GM23338 (cell line): ENCODE measurements around the gene CATSPER3. TPM values are rescaled to one million over a fixed set of nuclear protein-coding genes. Genes with fewer than 3 reads are reported as not detected.

Experiments
- ATAC-seq: fragments of 200-7000 bp; cut with Tn5 transposase; 3 replicates; pipeline ENCODE4 v1.9.1; 2020
- DNase-seq: peaks from one replicate; pipeline ENCODE4 v3.0.0-alpha.2; 2015; ENCODE audit warnings: low spot score
- H2AFZ ChIP-seq: fragments of 200-600 bp; sonication (generic); 2 replicates; pipeline ENCODE4 v1.8.0; 2016; ENCODE audit warnings: antibody characterized with exemption, mild to moderate bottlenecking, moderate library complexity
- H3F3A ChIP-seq: fragments of 200-600 bp; sonication (generic); replicated peaks from 2 replicates; pipeline ENCODE4 v1.8.0; 2017; ENCODE audit warnings: antibody characterized with exemption, mixed run types, low read depth
- H3K27ac ChIP-seq: fragments of 200-600 bp; sonication (generic); 2 replicates; pipeline ENCODE4 v1.6.1; 2016; ENCODE audit warnings: low read depth
- H3K27me3 ChIP-seq: fragments of 200-600 bp; sonication (generic); 2 replicates; pipeline ENCODE4 v1.8.0; 2016; ENCODE audit warnings: mild to moderate bottlenecking, mixed run types, moderate library complexity; ENCODE audit not compliant: insufficient read depth
- H3K36me3 ChIP-seq: fragments of 200-600 bp; sonication (generic); 2 replicates; pipeline ENCODE4 v1.8.0; 2016; ENCODE audit warnings: mild to moderate bottlenecking; ENCODE audit not compliant: insufficient read depth
- H3K4me1 ChIP-seq: fragments of 200-600 bp; sonication (generic); 2 replicates; pipeline ENCODE4 v1.8.0; 2016; ENCODE audit warnings: mild to moderate bottlenecking, moderate library complexity; ENCODE audit not compliant: insufficient read depth
- H3K4me2 ChIP-seq: fragments of 200-600 bp; sonication (generic); 2 replicates; pipeline ENCODE4 v1.7.1; 2017; ENCODE audit warnings: mixed run types
- H3K4me3 ChIP-seq: fragments of 200-600 bp; sonication (generic); 2 replicates; pipeline ENCODE4 v1.6.1; 2016; ENCODE audit warnings: mixed run types
- H3K79me2 ChIP-seq: fragments of 200-600 bp; sonication (generic); replicated peaks from 2 replicates; pipeline ENCODE4 v1.8.0; 2017; ENCODE audit warnings: mild to moderate bottlenecking; ENCODE audit not compliant: insufficient read depth
- H3K9me2 ChIP-seq: fragments of 200-600 bp; sonication (generic); 2 replicates; pipeline ENCODE4 v1.8.0; 2017; ENCODE audit not compliant: insufficient read depth
- H4K20me1 ChIP-seq: fragments of 200-600 bp; sonication (generic); replicated peaks from 2 replicates; pipeline ENCODE4 v1.8.0; 2017; ENCODE audit warnings: mild to moderate bottlenecking; ENCODE audit not compliant: insufficient read depth
- H3K27ac Mint-ChIP-seq: 2 replicates; pipeline ENCODE4 v1.8.0; 2020; ENCODE audit warnings: inconsistent platforms, mild to moderate bottlenecking, moderate library complexity, mixed read lengths
- H3K27me3 Mint-ChIP-seq: 3 replicates; pipeline ENCODE4 v1.8.0; 2022; ENCODE audit warnings: low read depth, mild to moderate bottlenecking, moderate library complexity, mixed read lengths, inconsistent platforms; ENCODE audit not compliant: insufficient read depth, poor library complexity
- H3K36me3 Mint-ChIP-seq: 3 replicates; pipeline ENCODE4 v1.8.0; 2021; ENCODE audit warnings: low read depth, mild to moderate bottlenecking, inconsistent platforms, moderate library complexity, mixed read lengths
- H3K4me1 Mint-ChIP-seq: 3 replicates; pipeline ENCODE4 v1.8.0; 2020; ENCODE audit warnings: mild to moderate bottlenecking, inconsistent platforms, mixed read lengths
- H3K4me3 Mint-ChIP-seq: 3 replicates; pipeline ENCODE4 v1.8.0; 2021; ENCODE audit warnings: moderate library complexity, mild to moderate bottlenecking, inconsistent platforms, mixed read lengths
- H3K9me3 Mint-ChIP-seq: 3 replicates; pipeline ENCODE4 v1.8.0; 2020; ENCODE audit warnings: moderate library complexity, mild to moderate bottlenecking, inconsistent platforms, mixed read lengths
- CREB1 ChIP-seq: fragments of 250-450 bp; sonication (Bioruptor Pico); IDR thresholded peaks from 2 replicates; pipeline ENCODE4 v1.5.0; 2020; ENCODE audit warnings: low read depth, mild to moderate bottlenecking, moderate library complexity
- CTCF ChIP-seq, 2 experiments: fragments of 200-600 bp in 1 of 2; sonication (generic) in 1 of 2; conservative IDR thresholded peaks; 2 replicates each; pipeline versions ENCODE4 v1.5.1 to v1.6.1; 2016 to 2017; ENCODE audit warnings: antibody characterized with exemption in 2 of 2, low read depth in 2 of 2, mild to moderate bottlenecking in 2 of 2, moderate library complexity in 1 of 2
- ETS1 ChIP-seq: IDR thresholded peaks from 2 replicates; pipeline ENCODE4 v1.6.1; 2016; ENCODE audit warnings: antibody characterized with exemption
- EZH2 ChIP-seq: fragments of 200-600 bp; sonication (generic); IDR thresholded peaks from one replicate; pipeline ENCODE4 v1.8.0; 2017; ENCODE audit warnings: antibody characterized with exemption, mild to moderate bottlenecking, low read depth; ENCODE audit not compliant: unreplicated experiment
- EZH2phosphoT487 ChIP-seq: fragments of 200-600 bp; sonication (generic); IDR thresholded peaks from one replicate; pipeline ENCODE4 v1.8.1; 2018; ENCODE audit warnings: antibody characterized with exemption; ENCODE audit not compliant: unreplicated experiment
- JUNB ChIP-seq: IDR thresholded peaks from one replicate; pipeline ENCODE4 v1.6.1; 2016; ENCODE audit warnings: antibody characterized with exemption; ENCODE audit not compliant: unreplicated experiment
- NANOG ChIP-seq: IDR thresholded peaks from 2 replicates; pipeline ENCODE4 v1.6.1; 2016; ENCODE audit warnings: antibody characterized with exemption, borderline replicate concordance
- POLR2AphosphoS5 ChIP-seq: IDR thresholded peaks from 2 replicates; pipeline ENCODE4 v1.6.1; 2016; ENCODE audit warnings: antibody characterized with exemption, low read depth
- REST ChIP-seq: IDR thresholded peaks from one replicate; pipeline ENCODE4 v1.6.1; 2018; ENCODE audit warnings: antibody characterized with exemption; ENCODE audit not compliant: unreplicated experiment
- STAT1 ChIP-seq: IDR thresholded peaks from one replicate; pipeline ENCODE4 v1.6.1; 2016; ENCODE audit warnings: antibody characterized with exemption; ENCODE audit not compliant: unreplicated experiment
- ZNF114 ChIP-seq: fragments of 250-450 bp; sonication (Bioruptor Pico); IDR thresholded peaks from 2 replicates; pipeline ENCODE4 v1.5.0; 2020; ENCODE audit warnings: mild to moderate bottlenecking, moderate library complexity
- ZNF331 ChIP-seq: fragments of 250-450 bp; sonication (Bioruptor Pico); IDR thresholded peaks from 2 replicates; pipeline ENCODE4 v1.5.0; 2020; ENCODE audit warnings: low read depth, mild to moderate bottlenecking, moderate library complexity
- ZNF462 ChIP-seq: fragments of 250-450 bp; sonication (Bioruptor Pico); IDR thresholded peaks from 2 replicates; pipeline ENCODE4 v1.5.0; 2020; ENCODE audit warnings: mild to moderate bottlenecking, moderate library complexity
- polyA plus RNA-seq: library from polyadenylated mRNA; unstranded; fragments of >200 nt; fragmentation: Nextera tagmentation; extraction: Ambion mirVana; gene quantifications from 2 replicates; pipeline ENCODE4 v1.2.1, GENCODE V29; 2016
- total RNA-seq: library from RNA; depleted of rRNA; stranded (reverse); fragments of >200 nt; shearing (Covaris generic); gene quantifications from 2 replicates; pipeline ENCODE4 v1.2.3, GENCODE V29; 2014

CATSPER3 gene
- total and polyA plus RNA-seq, 2 experiments from 2014 or later: 0.19 TPM; not detected in 1

DNA sequence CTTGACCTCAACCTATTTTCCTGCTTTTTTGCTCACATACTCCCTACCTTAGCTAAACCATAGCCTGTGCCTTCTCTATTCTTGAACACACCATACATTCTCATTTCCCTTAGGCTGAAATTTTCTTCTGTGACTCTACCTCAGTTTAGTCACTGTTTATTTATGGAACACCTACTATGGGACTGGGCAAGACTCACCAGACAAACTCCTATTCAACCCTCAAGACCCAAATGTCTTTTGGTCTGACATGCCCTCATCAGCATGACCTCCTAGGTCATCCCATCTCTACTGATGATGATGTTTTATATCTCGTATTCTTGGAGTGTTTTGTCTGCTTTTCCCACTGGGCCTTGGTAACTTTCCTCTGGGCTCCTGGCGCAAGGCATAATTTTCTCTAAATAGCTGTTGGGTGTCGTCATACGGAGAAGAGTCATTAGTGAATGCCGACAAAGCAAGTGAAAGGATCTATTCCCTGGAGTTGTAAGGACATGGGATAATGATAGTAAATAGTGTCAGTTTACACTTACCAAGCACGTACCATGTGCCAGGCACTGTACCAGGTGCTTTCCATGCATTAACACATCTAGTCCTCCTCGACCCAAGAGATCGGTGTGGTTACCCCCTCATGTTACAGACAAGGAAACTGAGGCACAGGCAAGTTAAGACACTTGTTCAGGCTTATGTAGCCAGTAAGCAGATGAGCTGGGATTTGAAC, 88.8 kb downstream of the CATSPER3 start:
- H3F3A ChIP-seq: no peaks in the 10 kb centered on the region
- no peaks in the 10 kb centered on the region for H3K36me3 Mint-ChIP-seq
- peaks cover 4% of the 10 kb centered on the region; the same call in 2 of the 3 replicates for H3K4me1 Mint-ChIP-seq
- TF ChIP-seq CTCF (conservative IDR thresholded peaks at IDR 0.05; ENCODE audit: low read depth in 2 of 2) (no peak), ZNF462 (no peak), ETS1 (no peak), ZNF331 (CRISPR knock-in tag) (no peak), ZNF114 (CRISPR knock-in tag) (no peak), JUNB (no peak), EZH2phosphoT487 (no peak), STAT1 (no peak), CREB1 (CRISPR knock-in tag) (no peak), EZH2 (no peak), NANOG (no peak), REST (no peak), POLR2AphosphoS5 (no peak)
- H3K27ac Mint-ChIP-seq: no peak overlapping the region
- H2AFZ ChIP-seq: no peak overlapping the region
- no peak overlapping the region for H3K4me3 Mint-ChIP-seq
- H3K27ac ChIP-seq: no peak overlapping the region
- no peak for DNase-seq
- ATAC-seq: no peak
- no peaks in the 10 kb centered on the region for H4K20me1 ChIP-seq
- no peaks in the 10 kb centered on the region for H3K36me3 ChIP-seq
- H3K4me1 ChIP-seq: no peaks in the 10 kb centered on the region
- H3K27me3 ChIP-seq: peaks cover 16% of the 10 kb centered on the region
- H3K4me2 ChIP-seq: no peak overlapping the region
- no peaks in the 10 kb centered on the region for H3K9me3 Mint-ChIP-seq
- H3K4me3 ChIP-seq: no peak overlapping the region
- H3K27me3 Mint-ChIP-seq: peaks cover 35% of the 10 kb centered on the region
- H3K79me2 ChIP-seq: no peaks in the 10 kb centered on the region
- no peaks in the 10 kb centered on the region for H3K9me2 ChIP-seq
